Parathyroid adenoma (tissue), 2 donors: ENCODE results near the gene MAST2.
"Not testable (repeated sequence)": the region's sequence is repeated elsewhere in the genome, so short reads cannot be mapped to it uniquely, and the experiment has no call there.

Source experiments
- H2AFZ ChIP-seq: fragments of 300-600 bp; sonication (generic); one replicate; pipeline ENCODE4 v1.7.0; 2017; ENCODE audit warnings: antibody characterized with exemption, mild to moderate bottlenecking
- H3K27ac ChIP-seq: fragments of 300-600 bp; sonication (generic); one replicate; pipeline ENCODE4 v1.7.0; 2017
- H3K27me3 ChIP-seq: fragments of 300-600 bp; sonication (generic); one replicate; pipeline ENCODE4 v1.7.0; 2017; ENCODE audit warnings: low read length; ENCODE audit not compliant: control insufficient read depth, insufficient read depth
- H3K36me3 ChIP-seq: fragments of 300-600 bp; sonication (generic); one replicate; pipeline ENCODE4 v1.7.0; 2017; ENCODE audit warnings: low read length; ENCODE audit not compliant: control insufficient read depth, insufficient read depth
- H3K4me1 ChIP-seq: fragments of 300-600 bp; sonication (generic); one replicate; pipeline ENCODE4 v1.7.0; 2017; ENCODE audit warnings: control low read depth
- H3K4me2 ChIP-seq: fragments of 300-600 bp; sonication (generic); one replicate; pipeline ENCODE4 v1.7.0; 2017; ENCODE audit warnings: low read length
- H3K4me3 ChIP-seq: fragments of 300-600 bp; sonication (generic); one replicate; pipeline ENCODE4 v1.7.0; 2017; ENCODE audit warnings: low read depth, low read length
- H3K79me2 ChIP-seq: fragments of 300-600 bp; sonication (generic); one replicate; pipeline ENCODE4 v1.7.0; 2017; ENCODE audit warnings: control low read depth
- H3K9ac ChIP-seq: fragments of 300-600 bp; sonication (generic); one replicate; pipeline ENCODE4 v1.7.0; 2017; ENCODE audit warnings: mild to moderate bottlenecking
- H3K9me3 ChIP-seq: fragments of 300-600 bp; sonication (generic); one replicate; pipeline ENCODE4 v1.7.0; 2017; ENCODE audit warnings: low read length; ENCODE audit not compliant: control insufficient read depth
- CTCF ChIP-seq: fragments of 300-600 bp; sonication (generic); IDR thresholded peaks from one replicate; pipeline ENCODE4 v1.7.0; 2017; ENCODE audit warnings: antibody characterized with exemption, mild to moderate bottlenecking
- donor health status: primary hyperparathyroidism.

Gene MAST2

GRCh38 chr1:46041974-46042373, 238.6 kb downstream of the MAST2 start:
- H3K9me3 ChIP-seq = no peaks in the 10 kb centered on the region
- H3K27ac ChIP-seq = no peak overlapping the region
- H3K4me1 ChIP-seq = no peaks in the 10 kb centered on the region
- H3K79me2 ChIP-seq = no peaks in the 10 kb centered on the region
- no peak overlapping the region for H3K4me2 ChIP-seq
- H3K9ac ChIP-seq = no peak overlapping the region
- no peak for TF ChIP-seq CTCF
- H3K36me3 ChIP-seq = no peaks in the 10 kb centered on the region
- no peak overlapping the region for H2AFZ ChIP-seq
- no peak overlapping the region for H3K4me3 ChIP-seq
- no peaks in the 10 kb centered on the region for H3K27me3 ChIP-seq

GRCh38 chr1:46043458-46044017, 240.1 kb downstream of the MAST2 start:
- Histone ChIP-seq H2AFZ (no peak overlapping the region), H3K79me2 (no peaks in the 10 kb centered on the region), H3K4me2 (no peak overlapping the region), H3K36me3 (no peaks in the 10 kb centered on the region), H3K4me3 (no peak overlapping the region), H3K27ac (no peak overlapping the region), H3K9ac (no peak overlapping the region), H3K27me3 (no peaks in the 10 kb centered on the region), H3K4me1 (no peaks in the 10 kb centered on the region), H3K9me3 (no peaks in the 10 kb centered on the region)
- TF ChIP-seq CTCF = no peak

GRCh38 chr1:46044116-46044515, 240.7 kb downstream of the MAST2 start:
- Histone ChIP-seq H3K4me3 (no peak overlapping the region), H3K4me2 (no peak overlapping the region), H2AFZ (no peak overlapping the region), H3K9me3 (no peaks in the 10 kb centered on the region), H3K27ac (no peak overlapping the region), H3K27me3 (no peaks in the 10 kb centered on the region), H3K9ac (no peak overlapping the region), H3K36me3 (no peaks in the 10 kb centered on the region), H3K4me1 (no peaks in the 10 kb centered on the region), H3K79me2 (no peaks in the 10 kb centered on the region)
- no peak for TF ChIP-seq CTCF

GRCh38 chr1:46053734-46054133, 250.3 kb downstream of the MAST2 start:
- Histone ChIP-seq H2AFZ (no peak overlapping the region), H3K36me3 (no peaks in the 10 kb centered on the region), H3K4me3 (no peak overlapping the region), H3K4me1 (no peaks in the 10 kb centered on the region), H3K79me2 (no peaks in the 10 kb centered on the region), H3K9ac (no peak overlapping the region), H3K27ac (no peak overlapping the region), H3K9me3 (no peaks in the 10 kb centered on the region), H3K4me2 (no peak overlapping the region), H3K27me3 (no peaks in the 10 kb centered on the region)
- TF ChIP-seq CTCF = no peak

- H3K9me3 ChIP-seq = no peaks in the 10 kb centered on the region
- no peaks in the 10 kb centered on the region for H3K27me3 ChIP-seq
- H3K27ac ChIP-seq = no peak overlapping the region
- no peak for TF ChIP-seq CTCF
- no peak overlapping the region for H3K9ac ChIP-seq
- H3K79me2 ChIP-seq = no peaks in the 10 kb centered on the region
- no peaks in the 10 kb centered on the region for H3K4me1 ChIP-seq
- no peak overlapping the region for H2AFZ ChIP-seq
- H3K4me2 ChIP-seq = no peak overlapping the region
- H3K36me3 ChIP-seq = no peaks in the 10 kb centered on the region
- H3K4me3 ChIP-seq = no peak overlapping the region
Observed at GRCh38 chr1:46056325-46056724, 252.9 kb downstream of the MAST2 start.

GRCh38 chr1:46057215-46057614, 253.8 kb downstream of the MAST2 start:
- not testable (repeated sequence) for H3K79me2 ChIP-seq, H3K27me3 ChIP-seq, H2AFZ ChIP-seq, H3K4me1 ChIP-seq, H3K4me2 ChIP-seq, H3K36me3 ChIP-seq, H3K27ac ChIP-seq, H3K9ac ChIP-seq, H3K9me3 ChIP-seq, H3K4me3 ChIP-seq
